Breast epithelium (tissue), 3 donors: ENCODE measurements around the gene DDX41.

Source experiments
- CTCF ChIP-seq, 3 donors: fragments of 450-650 bp; IDR thresholded peaks; one replicate each; pipeline ENCODE4 v1.5.1; 2016 to 2017; ENCODE audit warnings: antibody characterized with exemption in 3 of 3, mild to moderate bottlenecking in 3 of 3, moderate library complexity in 3 of 3
- POLR2A ChIP-seq: fragments of 450-650 bp; IDR thresholded peaks from one replicate; pipeline ENCODE4 v1.6.1; 2016; ENCODE audit warnings: antibody characterized with exemption, mild to moderate bottlenecking, moderate library complexity

GRCh38 chr5:177462021-177462670 lies 54.6 kb downstream of the DDX41 start:
- TF ChIP-seq CTCF (IDR thresholded peaks at IDR 0.05) = no peak
- TF ChIP-seq POLR2A = no peak
